Memory B cell (primary cell): Measurements from ENCODE around the gene C20orf204.
"Not testable (repeated sequence)": the region's sequence is repeated elsewhere in the genome, so short reads cannot be mapped to it uniquely, and the experiment has no call there.

Experiments used
- ATAC-seq: fragments of 150-1000 bp; cut with Tn5 transposase; 2 replicates; pipeline ENCODE4 v1.10.0; 2021; ENCODE audit warnings: low read depth, mild to moderate bottlenecking, moderate library complexity
- DNase-seq, 2 donors: peaks; one replicate each; pipeline ENCODE4 v3.0.0; 2022; ENCODE audit warnings: low spot score in 2 of 2
- H3K27ac Mint-ChIP-seq: one replicate; pipeline ENCODE4 v1.8.0; 2022; ENCODE audit warnings: mild to moderate bottlenecking, moderate library complexity, mixed read lengths
- H3K27me3 Mint-ChIP-seq: one replicate; pipeline ENCODE4 v1.8.0; 2022; ENCODE audit warnings: mixed read lengths
- H3K36me3 Mint-ChIP-seq: one replicate; pipeline ENCODE4 v1.8.0; 2022; ENCODE audit warnings: mild to moderate bottlenecking, mixed read lengths
- H3K4me1 Mint-ChIP-seq: one replicate; pipeline ENCODE4 v1.8.0; 2022; ENCODE audit warnings: mixed read lengths
- H3K4me3 Mint-ChIP-seq: one replicate; pipeline ENCODE4 v1.8.0; 2022; ENCODE audit warnings: mild to moderate bottlenecking, moderate library complexity, mixed read lengths
- H3K9me3 Mint-ChIP-seq: one replicate; pipeline ENCODE4 v1.8.0; 2022; ENCODE audit warnings: mixed read lengths

Gene C20orf204, protein sequence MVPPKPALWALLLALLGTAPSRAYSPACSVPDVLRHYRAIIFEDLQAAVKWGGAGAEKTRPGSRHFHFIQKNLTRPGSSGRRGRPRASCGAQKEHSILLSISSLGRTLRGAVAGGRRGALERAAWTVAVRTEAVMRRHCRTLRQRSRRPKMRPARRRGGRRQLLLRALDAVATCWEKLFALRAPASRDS

GRCh38 chr20:64035933-64036345, at the start of gene C20orf204:
Gene C20orf204 (plus strand): TSS chr20:64036182. CDS start chr20:64036324, 142 bp downstream.
- no peaks in the 10 kb centered on the region for H3K9me3 Mint-ChIP-seq
- H3K4me3 Mint-ChIP-seq: no peak within 1 kb of the TSS
- peaks cover 5% of the 10 kb centered on the region for H3K36me3 Mint-ChIP-seq
- H3K27me3 Mint-ChIP-seq: no peaks in the 10 kb centered on the region
- no peak for DNase-seq
- ATAC-seq: no peak
- H3K4me1 Mint-ChIP-seq: peaks cover 2% of the 10 kb centered on the region
- H3K27ac Mint-ChIP-seq: no peak within 1 kb of the TSS

DNA sequence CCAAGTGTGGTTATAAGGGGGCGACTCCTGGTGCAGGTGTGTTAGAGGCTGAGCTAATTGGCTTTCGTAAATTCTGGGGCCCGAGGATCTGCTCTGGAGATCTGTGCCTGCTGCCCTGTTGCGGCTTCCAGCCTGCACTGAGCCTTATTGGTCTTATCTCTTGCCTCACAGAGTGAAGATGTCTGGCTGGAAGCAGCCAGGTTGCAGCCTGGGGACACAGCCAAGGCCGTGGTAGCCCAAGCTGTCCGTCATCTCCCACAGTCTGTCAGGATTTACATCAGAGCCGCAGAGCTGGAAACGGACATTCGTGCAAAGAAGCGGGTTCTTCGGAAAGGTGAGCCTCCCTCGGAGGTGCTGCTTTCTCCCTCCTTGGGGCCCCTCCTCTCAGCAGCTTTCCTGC, 35.1 kb upstream of the C20orf204 start:
- ATAC-seq: no peak
- Mint-ChIP-seq H3K4me3 (no peak overlapping the region), H3K4me1 (no peaks in the 10 kb centered on the region), H3K36me3 (peaks cover 29% of the 10 kb centered on the region), H3K9me3 (no peaks in the 10 kb centered on the region), H3K27ac (no peak overlapping the region), H3K27me3 (no peaks in the 10 kb centered on the region)
- no peak for DNase-seq

- Mint-ChIP-seq H3K4me3 (no peak overlapping the region), H3K36me3 (peaks cover 28% of the 10 kb centered on the region)
- ATAC-seq: no peak
These were observed 34.4 kb upstream of the C20orf204 start for GRCh38 chr20:64001607-64002011.

GRCh38 chr20:64003960-64004725, 31.8 kb upstream of the C20orf204 start:
- Mint-ChIP-seq H3K4me1 (no peaks in the 10 kb centered on the region), H3K27me3 (no peaks in the 10 kb centered on the region), H3K27ac (no peak overlapping the region), H3K4me3 (no peak overlapping the region), H3K9me3 (peaks cover 3% of the 10 kb centered on the region), H3K36me3 (peaks cover 31% of the 10 kb centered on the region)
- DNase-seq (no peak), ATAC-seq (no peak)

More at GRCh38 chr20:64001607-64002011, 34.4 kb upstream of the C20orf204 start:
- Mint-ChIP-seq H3K4me1 (no peaks in the 10 kb centered on the region), H3K27ac (no peak overlapping the region), H3K9me3 (no peaks in the 10 kb centered on the region), H3K27me3 (no peaks in the 10 kb centered on the region)
- DNase-seq: no peak

DNA sequence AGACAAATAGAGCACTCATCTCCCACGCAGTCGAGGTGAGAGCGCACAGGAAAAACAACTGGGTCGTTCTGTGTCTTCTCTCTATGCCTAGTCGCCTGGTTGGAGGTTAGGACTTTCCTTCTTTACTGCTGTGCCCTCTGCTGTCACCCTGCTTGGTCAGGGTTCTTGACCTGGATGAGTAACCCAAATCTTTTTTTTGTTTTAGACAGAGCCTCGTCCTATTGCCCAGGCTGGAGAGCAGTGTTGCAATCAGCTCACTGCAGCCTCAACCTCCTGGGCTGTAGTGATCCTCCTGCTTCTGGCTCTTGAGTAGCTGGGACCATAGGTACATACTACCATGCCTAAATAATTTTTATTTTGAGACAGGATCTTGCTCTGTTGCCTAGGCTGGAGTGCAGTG, 30.6 kb upstream of the C20orf204 start:
- H3K36me3 Mint-ChIP-seq: peaks cover 34% of the 10 kb centered on the region
- DNase-seq (no peak), ATAC-seq (no peak)
- H3K27me3 Mint-ChIP-seq: no peaks in the 10 kb centered on the region
- peaks cover 6% of the 10 kb centered on the region for H3K9me3 Mint-ChIP-seq
- H3K4me3 Mint-ChIP-seq: no peak overlapping the region
- peaks cover 2% of the 10 kb centered on the region for H3K4me1 Mint-ChIP-seq
- no peak overlapping the region for H3K27ac Mint-ChIP-seq

- no peak for ATAC-seq
- Mint-ChIP-seq H3K4me1 (peaks cover 2% of the 10 kb centered on the region), H3K27ac (no peak overlapping the region), H3K4me3 (no peak overlapping the region), H3K9me3 (peaks cover 6% of the 10 kb centered on the region), H3K27me3 (no peaks in the 10 kb centered on the region), H3K36me3 (peaks cover 35% of the 10 kb centered on the region)
- DNase-seq: no peak
These were observed 29.5 kb upstream of the C20orf204 start for GRCh38 chr20:64006490-64006889.

GRCh38 chr20:64006902-64007301, 29.1 kb upstream of the C20orf204 start:
- Mint-ChIP-seq H3K36me3 (peaks cover 34% of the 10 kb centered on the region), H3K27ac (no peak overlapping the region), H3K4me1 (peaks cover 2% of the 10 kb centered on the region), H3K9me3 (peaks cover 6% of the 10 kb centered on the region), H3K4me3 (no peak overlapping the region), H3K27me3 (no peaks in the 10 kb centered on the region)
- DNase-seq (no peak), ATAC-seq (no peak)

- DNase-seq: no peak
- Mint-ChIP-seq H3K27me3 (no peaks in the 10 kb centered on the region), H3K27ac (no peak overlapping the region), H3K4me3 (no peak overlapping the region), H3K4me1 (peaks cover 2% of the 10 kb centered on the region), H3K9me3 (peaks cover 6% of the 10 kb centered on the region), H3K36me3 (peaks cover 40% of the 10 kb centered on the region)
- no peak for ATAC-seq
These were observed 26.1 kb upstream of the C20orf204 start for GRCh38 chr20:64009811-64010387.

- DNase-seq (no peak), ATAC-seq (no peak)
- H3K4me1 Mint-ChIP-seq: peaks cover 2% of the 10 kb centered on the region
- H3K4me3 Mint-ChIP-seq: no peak overlapping the region
- no peak overlapping the region for H3K27ac Mint-ChIP-seq
- no peaks in the 10 kb centered on the region for H3K27me3 Mint-ChIP-seq
- H3K36me3 Mint-ChIP-seq: peaks cover 44% of the 10 kb centered on the region
- peaks cover 6% of the 10 kb centered on the region for H3K9me3 Mint-ChIP-seq
These were observed 25.2 kb upstream of the C20orf204 start for GRCh38 chr20:64010711-64011237.

DNA sequence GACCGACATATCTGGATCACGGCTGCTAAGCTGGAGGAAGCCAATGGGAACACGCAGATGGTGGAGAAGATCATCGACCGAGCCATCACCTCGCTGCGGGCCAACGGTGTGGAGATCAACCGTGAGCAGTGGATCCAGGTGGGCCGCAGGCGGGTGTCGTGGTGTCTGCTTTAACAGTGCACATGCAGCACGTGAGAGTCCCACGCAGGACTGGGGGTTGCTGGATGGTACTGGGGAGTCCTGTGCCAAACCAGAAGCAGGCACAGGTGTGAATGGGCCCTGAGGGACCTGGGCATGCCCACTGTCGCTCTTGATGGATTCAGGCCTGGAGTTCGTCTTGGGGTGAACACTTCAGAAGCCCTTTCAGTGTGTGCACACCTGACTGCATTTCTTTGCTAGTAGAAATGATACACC, 24.6 kb upstream of the C20orf204 start:
- ATAC-seq (no peak), DNase-seq (no peak)
- H3K4me3 Mint-ChIP-seq: no peak overlapping the region
- H3K27ac Mint-ChIP-seq: no peak overlapping the region
- H3K4me1 Mint-ChIP-seq: peaks cover 2% of the 10 kb centered on the region
- peaks cover 6% of the 10 kb centered on the region for H3K9me3 Mint-ChIP-seq
- H3K27me3 Mint-ChIP-seq: no peaks in the 10 kb centered on the region
- peaks cover 44% of the 10 kb centered on the region for H3K36me3 Mint-ChIP-seq

- ATAC-seq, H3K27ac Mint-ChIP-seq, DNase-seq, H3K9me3 Mint-ChIP-seq, H3K27me3 Mint-ChIP-seq, H3K4me1 Mint-ChIP-seq: not testable (repeated sequence)
- Mint-ChIP-seq H3K4me3 (peak overlapping the region; percentile 21), H3K36me3 (peaks cover 46% of the 10 kb centered on the region)
These were observed 23.4 kb upstream of the C20orf204 start for GRCh38 chr20:64012385-64013154.

DNA sequence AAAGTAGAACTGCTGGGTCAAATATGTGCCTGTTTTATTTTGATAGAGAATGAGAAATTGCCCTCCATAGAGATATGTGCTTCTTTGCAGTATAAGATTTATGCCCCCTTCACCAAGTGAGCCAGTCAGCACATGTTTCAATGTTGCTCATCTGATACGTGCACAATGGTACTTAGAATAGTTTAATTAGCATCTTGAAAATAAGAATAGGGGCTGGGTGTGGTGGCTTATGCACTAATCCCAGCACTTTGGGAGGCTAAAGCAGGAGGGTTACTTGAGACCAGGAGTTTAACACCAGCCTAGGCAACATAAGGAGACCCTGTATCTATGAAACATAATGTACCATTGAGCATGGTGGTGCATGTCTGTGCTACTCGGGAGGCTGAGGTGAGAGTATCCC, 20.3 kb upstream of the C20orf204 start:
- Mint-ChIP-seq H3K27ac (no peak overlapping the region), H3K4me3 (no peak overlapping the region), H3K9me3 (no peaks in the 10 kb centered on the region), H3K4me1 (no peaks in the 10 kb centered on the region), H3K36me3 (peaks cover 35% of the 10 kb centered on the region), H3K27me3 (no peaks in the 10 kb centered on the region)
- DNase-seq: no peak
- no peak for ATAC-seq

GRCh38 chr20:64021124-64021975, 14.6 kb upstream of the C20orf204 start:
- no peaks in the 10 kb centered on the region for H3K9me3 Mint-ChIP-seq
- no peak for DNase-seq
- ATAC-seq: no peak
- no peak overlapping the region for H3K27ac Mint-ChIP-seq
- H3K4me1 Mint-ChIP-seq: no peaks in the 10 kb centered on the region
- peaks cover 39% of the 10 kb centered on the region for H3K36me3 Mint-ChIP-seq
- H3K27me3 Mint-ChIP-seq: no peaks in the 10 kb centered on the region
- H3K4me3 Mint-ChIP-seq: no peak overlapping the region
